Astrocyte of the cerebellum (primary cell): ENCODE measurements around the gene HIPK2.
"Not testable (repeated sequence)": the region's sequence is repeated elsewhere in the genome, so short reads cannot be mapped to it uniquely, and the experiment has no call there.

Experiments
- DNase-seq: peaks from one replicate; pipeline ENCODE4 v3.0.0-alpha.2; 2011; ENCODE audit warnings: low read depth
- H3K4me3 ChIP-seq: 2 replicates; pipeline ENCODE4 v1.5.1; 2011; ENCODE audit warnings: mild to moderate bottlenecking, low read depth, low read length, moderate library complexity
- in situ Hi-C: cut with HindIII; loops from 2 replicates; pipeline ENCODE4 v1.10.0; 2017; ENCODE audit warnings: low sequenced_read_pairs
- TF ChIP-seq, protein P1 (sequence below): IDR thresholded peaks from 2 replicates; pipeline ENCODE4 v1.5.1; 2012; ENCODE audit warnings: low read length, low read depth, moderate library complexity, mild to moderate bottlenecking; ENCODE audit errors: missing control alignments

Gene HIPK2

DNA sequence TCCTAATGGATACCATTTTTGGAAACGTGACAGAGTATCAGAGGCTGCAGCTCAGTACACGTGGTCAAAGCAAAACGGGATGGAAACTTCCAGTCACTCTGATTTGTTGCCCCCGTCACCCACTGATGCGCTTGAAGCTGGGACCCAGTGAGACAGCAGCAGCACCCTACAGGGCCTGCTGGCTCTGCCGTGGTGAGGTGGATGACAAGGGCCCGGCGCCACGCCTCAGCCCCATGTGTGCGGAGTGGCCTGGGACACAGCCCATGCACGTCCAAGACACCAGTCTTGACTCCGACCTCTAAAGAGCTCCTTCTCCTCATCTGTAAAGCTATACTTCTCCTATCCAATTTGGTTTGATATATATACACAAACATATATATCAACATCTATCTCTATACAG lies 215.3 kb downstream of the HIPK2 start:
- TF ChIP-seq, protein P1, sequence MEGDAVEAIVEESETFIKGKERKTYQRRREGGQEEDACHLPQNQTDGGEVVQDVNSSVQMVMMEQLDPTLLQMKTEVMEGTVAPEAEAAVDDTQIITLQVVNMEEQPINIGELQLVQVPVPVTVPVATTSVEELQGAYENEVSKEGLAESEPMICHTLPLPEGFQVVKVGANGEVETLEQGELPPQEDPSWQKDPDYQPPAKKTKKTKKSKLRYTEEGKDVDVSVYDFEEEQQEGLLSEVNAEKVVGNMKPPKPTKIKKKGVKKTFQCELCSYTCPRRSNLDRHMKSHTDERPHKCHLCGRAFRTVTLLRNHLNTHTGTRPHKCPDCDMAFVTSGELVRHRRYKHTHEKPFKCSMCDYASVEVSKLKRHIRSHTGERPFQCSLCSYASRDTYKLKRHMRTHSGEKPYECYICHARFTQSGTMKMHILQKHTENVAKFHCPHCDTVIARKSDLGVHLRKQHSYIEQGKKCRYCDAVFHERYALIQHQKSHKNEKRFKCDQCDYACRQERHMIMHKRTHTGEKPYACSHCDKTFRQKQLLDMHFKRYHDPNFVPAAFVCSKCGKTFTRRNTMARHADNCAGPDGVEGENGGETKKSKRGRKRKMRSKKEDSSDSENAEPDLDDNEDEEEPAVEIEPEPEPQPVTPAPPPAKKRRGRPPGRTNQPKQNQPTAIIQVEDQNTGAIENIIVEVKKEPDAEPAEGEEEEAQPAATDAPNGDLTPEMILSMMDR = no peak

DNA sequence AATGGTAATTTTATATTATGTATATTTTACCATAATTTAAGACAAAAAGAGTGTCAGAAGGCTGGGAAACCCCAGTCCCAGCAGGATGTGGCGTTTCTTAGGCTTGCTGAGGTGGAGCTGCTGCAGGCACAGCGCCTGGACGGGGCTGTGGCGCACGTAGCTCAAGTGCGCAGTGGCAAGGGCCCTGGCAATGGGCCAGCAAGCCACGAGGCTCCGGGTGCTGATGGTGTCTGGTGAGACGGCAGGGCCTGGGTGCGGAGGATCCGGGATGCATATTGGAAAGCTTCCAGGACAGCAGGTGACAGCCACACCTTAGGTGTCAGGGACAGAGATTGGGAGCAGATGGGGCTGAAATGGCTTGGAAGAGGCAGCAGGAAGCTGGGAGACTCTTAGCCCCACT lies 217.1 kb downstream of the HIPK2 start:
- TF ChIP-seq, protein P1 = no peak
- DNase-seq = no peak
- in situ Hi-C loops = no loop called here
- no peak overlapping the region for H3K4me3 ChIP-seq

More for the DNA sequence above, 215.3 kb downstream of the HIPK2 start:
- in situ Hi-C loops = no loop called here
- H3K4me3 ChIP-seq = no peak overlapping the region
- DNase-seq = no peak

DNA sequence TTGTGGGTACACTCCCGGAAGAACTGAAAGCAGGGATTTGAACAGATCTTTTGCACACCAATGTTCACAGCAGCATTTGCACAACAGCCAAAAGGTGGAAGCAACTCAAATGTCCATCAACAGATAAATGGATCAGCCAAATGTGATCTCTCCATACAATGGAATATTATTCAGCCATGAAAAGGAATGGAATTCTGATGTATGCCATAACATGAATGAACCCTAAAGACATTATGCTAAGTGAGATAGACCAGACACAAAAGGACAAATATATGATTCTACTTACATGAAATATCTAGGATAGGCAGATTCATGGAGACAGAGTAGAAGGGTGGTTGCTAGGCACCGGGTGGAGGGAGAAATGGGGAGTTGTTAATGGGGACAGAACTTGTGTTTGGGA lies 217.6 kb downstream of the HIPK2 start:
- H3K4me3 ChIP-seq = no peak overlapping the region
- in situ Hi-C loops = no loop called here
- DNase-seq = no peak
- TF ChIP-seq, protein P1 = no peak

DNA sequence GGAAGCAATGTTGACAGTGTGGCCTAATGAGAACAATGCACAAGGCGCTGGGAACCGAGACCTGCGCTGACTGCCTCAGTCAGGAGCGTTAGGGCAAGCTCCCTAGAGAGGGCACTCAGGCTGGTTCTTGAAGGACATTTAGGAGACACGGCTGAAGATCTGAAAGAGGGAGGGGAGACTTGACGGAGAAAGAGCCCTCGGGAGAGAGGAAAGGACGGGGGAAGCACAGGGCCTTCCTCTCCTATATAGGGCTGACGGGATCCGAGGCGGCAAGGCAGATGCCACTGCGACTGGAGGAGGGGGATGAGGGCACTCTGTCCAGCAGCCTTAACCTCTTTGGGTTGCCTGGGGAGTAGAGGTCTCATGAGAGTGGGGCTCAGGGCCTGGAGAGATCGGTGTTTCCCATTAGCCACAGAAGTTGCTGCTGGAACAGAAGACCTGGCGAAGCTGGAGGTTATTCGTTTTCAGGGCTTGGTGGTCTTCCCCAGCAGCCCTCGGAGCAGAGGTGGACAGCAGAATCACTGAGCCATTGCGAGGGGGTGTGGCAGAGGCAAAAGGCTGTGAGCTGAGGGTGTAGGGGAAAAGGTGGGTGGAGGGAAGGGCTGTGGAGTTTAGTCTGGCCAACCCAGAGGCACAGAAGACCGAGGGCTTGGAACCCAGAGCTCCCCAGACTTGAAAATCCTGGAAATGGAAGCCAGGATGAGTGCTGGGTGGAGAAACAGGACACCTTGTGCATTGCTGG lies 218.3 kb downstream of the HIPK2 start:
- TF ChIP-seq, protein P1 = no peak
- DNase-seq = no peak
- in situ Hi-C loops = no loop called here
- H3K4me3 ChIP-seq = no peak overlapping the region

DNA sequence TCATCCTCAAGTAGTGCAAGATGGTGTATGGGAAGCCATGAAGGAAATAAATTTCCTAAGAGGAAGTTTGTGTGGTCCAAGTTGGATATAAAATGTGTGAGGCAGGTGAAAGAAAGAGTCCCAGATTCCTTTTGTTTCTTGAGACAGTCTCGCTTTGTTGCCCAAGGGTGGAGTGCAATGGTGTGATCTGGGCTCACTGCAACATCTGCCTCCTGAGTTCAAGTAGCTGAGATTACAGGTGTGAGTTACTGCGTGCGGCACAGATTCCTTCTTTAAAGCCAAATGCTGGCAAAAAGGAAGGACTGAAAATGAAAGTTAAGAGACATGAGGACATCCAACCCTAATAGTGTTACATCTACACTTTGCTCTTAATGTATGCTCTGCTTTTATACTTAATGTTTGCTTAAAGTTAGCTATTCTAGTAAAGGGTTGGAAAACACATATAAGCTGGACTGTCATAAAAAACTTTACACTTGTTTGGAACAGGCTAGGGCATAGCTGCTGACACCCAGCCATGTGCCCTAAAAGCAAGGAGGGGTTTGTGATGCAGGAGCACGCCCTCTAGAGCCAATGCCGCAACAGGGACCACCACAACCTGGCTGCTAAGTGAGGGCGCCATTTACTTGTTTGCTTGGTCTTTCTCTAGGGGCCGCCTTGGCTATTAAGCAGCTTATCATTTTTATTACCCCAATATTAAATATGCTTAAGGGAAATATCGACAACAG lies 219.8 kb downstream of the HIPK2 start:
- DNase-seq = no peak

DNA sequence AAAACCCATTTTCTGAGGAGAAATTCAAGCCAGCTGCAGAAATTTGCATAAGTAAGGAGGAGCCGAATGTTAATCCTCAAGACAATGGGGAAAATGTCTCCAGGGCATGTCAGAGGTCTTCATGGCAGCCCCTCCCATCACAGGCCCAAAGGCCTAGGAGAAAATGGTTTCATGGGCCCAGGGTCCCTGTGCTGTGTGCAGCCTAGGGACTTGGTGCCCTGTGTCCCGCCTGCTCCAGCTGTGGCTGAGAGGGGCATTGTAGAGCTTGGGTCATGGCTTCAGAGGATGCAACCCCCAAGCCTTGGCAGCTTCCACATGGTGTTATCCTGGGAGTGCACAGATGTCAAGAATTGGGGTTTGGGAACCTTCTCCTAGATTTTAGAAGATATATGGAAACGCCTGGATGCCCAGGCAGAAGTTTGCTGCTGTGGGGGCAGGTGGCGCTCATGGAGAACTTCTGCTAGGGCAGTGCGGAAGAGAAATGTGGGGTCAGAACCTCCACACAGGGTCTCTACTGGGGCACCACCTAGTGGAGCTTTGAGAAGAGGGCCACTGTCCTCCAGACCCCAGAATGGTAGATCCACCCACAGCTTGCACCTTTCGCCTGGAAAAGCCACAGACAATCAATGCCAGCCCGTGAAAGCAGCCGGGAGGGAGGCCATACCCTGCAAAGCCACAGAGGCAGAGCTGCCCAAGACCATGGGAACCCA lies 223.7 kb downstream of the HIPK2 start:
- in situ Hi-C loops, DNase-seq, H3K4me3 ChIP-seq: not testable (repeated sequence)

More for the DNA sequence above, 219.8 kb downstream of the HIPK2 start:
- H3K4me3 ChIP-seq = no peak overlapping the region
- in situ Hi-C loops = no loop called here
- TF ChIP-seq, protein P1 = peak; percentile 10
